ENCODE results near the gene DLG2. TPM values are rescaled to one million over a fixed set of nuclear protein-coding genes. Genes with fewer than 3 reads are reported as not detected.

The DLG2 gene
- total and polyA plus RNA-seq, 2 of the 8 experiments (the other 6 are each of a cell fraction or from before 2014, with no cell fraction given): 1.7 to 14.3 TPM

DNA sequence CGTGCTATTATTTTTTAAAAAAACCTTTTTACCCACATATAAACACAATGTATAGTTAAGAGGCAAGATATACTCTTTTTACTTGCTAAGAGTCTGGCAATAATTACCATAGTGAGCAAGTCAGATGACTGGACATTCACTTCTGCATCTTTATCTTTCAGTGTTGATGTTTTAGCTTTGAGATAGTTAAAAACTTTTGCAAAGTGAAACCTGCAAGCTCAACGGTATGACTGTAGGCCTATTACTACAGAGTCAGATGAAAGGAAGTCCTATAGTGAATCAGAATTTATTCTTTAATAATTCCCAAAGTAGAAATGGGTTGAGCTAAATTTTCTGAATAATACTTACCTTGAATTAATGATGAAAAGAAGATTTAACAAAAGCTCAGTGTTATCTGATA lies 2104.2 kb downstream of the DLG2 start:
- Histone ChIP-seq H3K4me1 (replicated peaks in 1 of 4; ENCODE audit: control insufficient read depth in 3 of 4, insufficient read depth in 4 of 4, low read length in 3 of 4) (peaks cover 0 to 5% (median 0%) of the 10 kb centered on the region in 4 experiments; a peak in 2 of 7 replicates), H3K27me3 (replicated peaks in 1 of 4; ENCODE audit: control insufficient read depth in 3 of 4, extremely low read depth in 1 of 4, insufficient read depth in 3 of 4, low read length in 3 of 4) (no peaks in the 10 kb centered on the region), H3K27ac (ENCODE audit: low read depth, low read length) (no peak overlapping the region), H3K9ac (replicated peaks in 1 of 4; ENCODE audit: extremely low read depth in 1 of 4, low read depth in 3 of 4, low read length in 3 of 4) (no peak overlapping the region), H2BK12ac (ENCODE audit: low read depth, low read length) (no peak overlapping the region), H4K8ac (ENCODE audit: extremely low read depth, insufficient read depth, low read length) (no peak overlapping the region), H3K23me2 (ENCODE audit: low read depth, low read length) (no peaks in the 10 kb centered on the region), H4K5ac (ENCODE audit: insufficient read length, low read depth, low read length) (no peak overlapping the region), H3K18ac (ENCODE audit: extremely low read depth, low read length) (no peak overlapping the region), H2BK5ac (ENCODE audit: low read depth, low read length) (no peak overlapping the region), H2BK15ac (ENCODE audit: low read length) (no peak overlapping the region), H3K9me3 (ENCODE audit: insufficient read depth in 2 of 2, low read depth in 1 of 2, low read length in 1 of 2) (peaks cover 11 to 12% of the 10 kb centered on the region in 2 experiments), H3K56ac (replicated peaks; ENCODE audit: insufficient read length, low read depth, low read length) (no peak overlapping the region), H3K4me2 (ENCODE audit: insufficient read depth in 1 of 2, low read depth in 2 of 2, low read length in 2 of 2) (no peak overlapping the region), H4K20me1 (replicated peaks in 1 of 2; ENCODE audit: control insufficient read depth in 1 of 2, insufficient read depth in 2 of 2, low read length in 2 of 2) (no peaks in the 10 kb centered on the region), H3K79me1 (ENCODE audit: low read depth, low read length) (no peaks in the 10 kb centered on the region), H2AFZ (ENCODE audit: low read length) (no peak overlapping the region), H3K4me3 (ENCODE audit: extremely low read depth in 1 of 4, insufficient read depth in 2 of 4, low read depth in 3 of 4, low read length in 4 of 4) (no peak overlapping the region), H3K4ac (replicated peaks; ENCODE audit: insufficient read length, low read depth, low read length) (no peak overlapping the region), H2BK20ac (ENCODE audit: low read length) (no peak overlapping the region), H3K23ac (ENCODE audit: insufficient read length) (no peak overlapping the region), H3K14ac (ENCODE audit: insufficient read length) (no peak overlapping the region), H2BK120ac (replicated peaks; ENCODE audit: low read depth, low read length) (no peak overlapping the region), H3K36me3 (ENCODE audit: control insufficient read depth in 2 of 4, insufficient read depth in 4 of 4, low read length in 3 of 4) (no peaks in the 10 kb centered on the region), H2AK5ac (ENCODE audit: low read depth, low read length) (no peak overlapping the region), H3K79me2 (ENCODE audit: control insufficient read depth in 1 of 2, insufficient read depth in 2 of 2, low read length in 2 of 2) (no peaks in the 10 kb centered on the region), H4K91ac (replicated peaks; ENCODE audit: insufficient read length, low read length) (no peak overlapping the region)
- ChIA-PET POLR2A (ENCODE audit: partially characterized antibody) (no interaction called here), CTCF (ENCODE audit: partially characterized antibody) (interaction anchor here (0.9 to 4.0 kb wide), 25 partner anchors 11 to 861 kb away, joined by 3 to 27 read pairs (median 5); partner anchors contain the start of gene CCDC90B)
- WGBS, 2 experiments (ENCODE audit: extremely low coverage in 1 of 2, insufficient coverage in 1 of 2, insufficient read length in 1 of 2, insufficient replicate concordance in 2 of 2, low coverage in 1 of 2, low lambda C conversion rate in 2 of 2, missing lambda C conversion rate in 1 of 2): 92% methylated on average over 2 of the region's 2 CpGs; no CpG with 5 or more reads in 1 of the 2 experiments
- DNase-seq (ENCODE audit: low read depth in 1 of 2, low spot score in 2 of 2) (no peak), FAIRE-seq (no peak)
- TF ChIP-seq SIN3A (conservative IDR thresholded peaks at IDR 0.05 in 1 of 2, IDR thresholded peaks at IDR 0.05 in 1 of 2; ENCODE audit: low read depth in 1 of 2, low read length in 2 of 2) (no peak), EP300 (IDR thresholded peaks at IDR 0.05; ENCODE audit: borderline replicate concordance in 1 of 2, low read depth in 2 of 2, low read length in 2 of 2) (no peak), CTBP2 (IDR thresholded peaks at IDR 0.05; ENCODE audit: borderline replicate concordance, insufficient read depth, insufficient read length, low read length) (no peak), SP4 (IDR thresholded peaks at IDR 0.05; ENCODE audit: low read length) (no peak), CEBPB (IDR thresholded peaks at IDR 0.05; ENCODE audit: low read depth, low read length) (no peak)
